Omental fat pad (tissue), 4 donors: Measurements from ENCODE around the gene CLDN22. TPM values are rescaled to one million over a fixed set of nuclear protein-coding genes. Genes with fewer than 3 reads are reported as not detected.
"Not testable (repeated sequence)": the region's sequence is repeated elsewhere in the genome, so short reads cannot be mapped to it uniquely, and the experiment has no call there.

Experiments
- ATAC-seq: fragments of 150-250 bp; one replicate; pipeline ENCODE4 v1.9.1; 2016; ENCODE audit warnings: mild to moderate bottlenecking, moderate library complexity; ENCODE audit not compliant: low FRiP score
- DNase-seq: peaks from one replicate; pipeline ENCODE4 v3.0.0-alpha.2; 2019; ENCODE audit warnings: low spot score
- CTCF ChIP-seq, 3 donors: fragments of 450-650 bp; IDR thresholded peaks; one replicate each; pipeline ENCODE4 v1.5.1; 2016 to 2017; ENCODE audit warnings: antibody characterized with exemption in 3 of 3, mild to moderate bottlenecking in 3 of 3, moderate library complexity in 2 of 3
- total RNA-seq, 4 donors: library from RNA; depleted of rRNA; stranded (reverse); fragments of >200 nt; gene quantifications; one replicate each; pipeline ENCODE4 v1.1.0, GENCODE V29; 2016

The CLDN22 gene
- total RNA-seq, 4 donors from 2014 or later = not detected

GRCh38 chr4:183329954-183330742 is 10.1 kb upstream of the CLDN22 start:
- no peak for TF ChIP-seq CTCF (IDR thresholded peaks at IDR 0.05)
- ATAC-seq (no peak), DNase-seq (no peak)

GRCh38 chr4:183329244-183329643 is 9.2 kb upstream of the CLDN22 start:
- DNase-seq = no peak
- no peak for TF ChIP-seq CTCF (IDR thresholded peaks at IDR 0.05)
- ATAC-seq = no peak

- no peak for DNase-seq
- no peak for TF ChIP-seq CTCF (IDR thresholded peaks at IDR 0.05)
- no peak for ATAC-seq
These were observed 8.8 kb upstream of the CLDN22 start for GRCh38 chr4:183328832-183329231.

- TF ChIP-seq CTCF (IDR thresholded peaks at IDR 0.05) = no peak
- ATAC-seq = no peak
These were observed 7.8 kb upstream of the CLDN22 start for GRCh38 chr4:183327827-183328226.

GRCh38 chr4:183326853-183327252 is 6.8 kb upstream of the CLDN22 start:
- no peak for TF ChIP-seq CTCF (IDR thresholded peaks at IDR 0.05)
- DNase-seq = no peak
- ATAC-seq = no peak

More at GRCh38 chr4:183327827-183328226, 7.8 kb upstream of the CLDN22 start:
- no peak for DNase-seq

GRCh38 chr4:183326387-183326786 is 6.3 kb upstream of the CLDN22 start:
- DNase-seq, ATAC-seq: not testable (repeated sequence)

- no peak for TF ChIP-seq CTCF (IDR thresholded peaks at IDR 0.05)
- DNase-seq (no peak), ATAC-seq (no peak)
These were observed 4.5 kb upstream of the CLDN22 start for GRCh38 chr4:183324619-183325018.

- DNase-seq, ATAC-seq: not testable (repeated sequence)
These were observed 4.0 kb upstream of the CLDN22 start for GRCh38 chr4:183324056-183324455.
